Stimulated activated CD4-positive, alpha-beta T cell treated with anti-CD3 and anti-CD28 coated beads, Interleukin-12 subunit alpha, Interleukin-12 subunit beta, amount 100 ng/mL, for 48 hours (primary cell): ENCODE measurements around the gene SPSB1.
A peak's percentile ranks its signal among the peaks of the same experiment; 100 is the strongest.
"Not testable (repeated sequence)": the region's sequence is repeated elsewhere in the genome, so short reads cannot be mapped to it uniquely, and the experiment has no call there.

ENCODE experiments used
- DNase-seq, 3 donors: peaks; one replicate each; pipeline ENCODE4 v3.0.0-alpha.2; 2020; ENCODE audit warnings: low read depth in 2 of 3, low spot score in 1 of 3

The SPSB1 gene

DNA sequence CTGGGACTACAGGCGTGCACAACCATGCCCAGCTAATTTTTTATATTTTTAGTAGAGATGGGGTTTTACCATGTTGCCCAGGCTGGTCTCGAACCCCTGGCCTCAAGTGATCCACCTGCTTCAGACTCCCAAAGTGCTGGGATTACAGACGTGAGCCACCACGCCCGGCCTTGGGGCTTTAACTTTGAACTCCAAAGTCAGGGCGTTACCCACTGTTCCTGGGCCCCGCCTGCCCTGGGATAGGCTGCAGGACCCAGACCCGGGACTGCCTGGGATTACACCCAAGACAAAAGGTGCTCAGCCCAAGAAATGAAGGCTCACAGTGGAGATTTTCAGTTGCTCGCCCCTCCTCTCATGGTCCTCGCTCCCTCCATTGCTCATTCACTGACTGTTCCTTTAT is 92.7 kb downstream of the SPSB1 start:
- not testable (repeated sequence) for DNase-seq

DNA sequence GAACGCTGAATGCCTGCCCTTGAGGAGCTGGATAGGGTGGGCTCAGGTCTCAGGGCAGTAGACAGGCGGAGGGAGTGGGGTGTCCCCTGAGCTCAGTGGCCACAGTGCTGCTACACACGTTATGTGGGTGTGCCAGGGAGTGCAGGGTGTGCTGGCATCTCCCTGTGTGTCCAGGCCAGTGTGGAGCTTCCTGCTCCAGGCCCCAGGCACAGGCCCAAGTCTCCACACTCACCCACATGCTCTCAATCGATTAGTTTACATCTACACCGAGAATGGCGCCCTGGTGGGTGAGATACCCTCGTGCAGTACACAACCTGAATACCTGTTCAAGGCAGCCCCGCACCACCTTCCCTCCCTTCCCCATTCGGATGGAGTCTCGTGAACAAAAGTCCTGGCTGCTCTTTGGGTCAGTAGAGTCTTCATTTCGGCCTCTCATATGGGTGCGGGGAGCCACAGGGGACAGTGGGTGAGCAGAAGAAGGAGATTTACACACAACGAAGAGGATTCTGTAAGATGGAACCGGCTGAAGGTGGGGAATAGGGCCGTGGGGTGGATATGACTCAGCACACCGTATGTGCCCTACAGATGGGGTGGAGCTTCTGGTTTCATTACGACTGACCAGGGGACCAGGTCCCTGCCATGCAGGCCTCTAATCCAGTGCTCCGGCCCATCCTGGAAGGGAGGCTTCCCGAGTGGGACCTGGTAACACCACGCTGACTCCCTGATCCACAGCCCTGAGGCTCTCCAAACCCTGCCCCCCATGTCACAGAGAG is 93.3 kb downstream of the SPSB1 start:
- no peak for DNase-seq

DNA sequence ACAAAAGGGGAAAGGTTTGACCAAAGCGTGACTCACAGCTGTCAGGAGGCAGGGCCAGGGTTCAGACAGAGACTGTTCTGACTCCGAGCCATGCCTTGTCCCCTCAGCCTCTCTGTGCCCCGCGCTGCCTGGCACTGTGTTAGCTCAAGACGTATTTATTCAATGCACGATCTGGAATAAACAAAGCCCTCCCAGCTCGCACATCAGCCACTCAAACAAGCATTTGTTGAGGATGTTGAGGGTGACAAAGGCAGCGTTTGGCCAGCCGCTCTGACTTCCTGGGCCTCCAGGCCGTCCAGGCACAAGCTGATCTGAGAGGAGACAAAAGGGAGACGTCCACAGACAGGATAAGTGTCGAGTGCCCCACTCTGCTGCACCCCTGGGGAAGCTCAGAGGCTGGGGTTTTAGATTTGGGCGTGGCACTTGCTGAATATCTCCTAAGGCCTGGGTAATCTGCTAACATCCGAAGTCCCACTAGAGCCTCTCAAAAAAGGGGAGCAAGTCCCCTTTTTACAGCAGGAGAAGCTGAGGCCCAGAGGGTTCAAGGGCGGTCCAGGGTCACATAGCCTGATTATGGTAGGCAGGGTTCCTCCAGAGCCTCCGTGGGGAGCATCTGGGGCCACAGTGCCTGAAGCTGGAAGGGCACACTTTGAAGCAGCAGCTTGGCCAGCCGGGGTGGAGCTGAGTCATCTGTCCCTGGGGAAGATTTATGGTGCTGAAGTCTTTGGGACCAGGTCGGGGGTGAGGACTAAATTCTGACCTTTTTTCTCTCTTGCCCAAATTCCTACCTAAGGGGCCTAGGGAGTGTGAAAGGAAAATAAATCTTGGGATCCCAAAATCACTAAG is 95.9 kb downstream of the SPSB1 start:
- no peak for DNase-seq

DNA sequence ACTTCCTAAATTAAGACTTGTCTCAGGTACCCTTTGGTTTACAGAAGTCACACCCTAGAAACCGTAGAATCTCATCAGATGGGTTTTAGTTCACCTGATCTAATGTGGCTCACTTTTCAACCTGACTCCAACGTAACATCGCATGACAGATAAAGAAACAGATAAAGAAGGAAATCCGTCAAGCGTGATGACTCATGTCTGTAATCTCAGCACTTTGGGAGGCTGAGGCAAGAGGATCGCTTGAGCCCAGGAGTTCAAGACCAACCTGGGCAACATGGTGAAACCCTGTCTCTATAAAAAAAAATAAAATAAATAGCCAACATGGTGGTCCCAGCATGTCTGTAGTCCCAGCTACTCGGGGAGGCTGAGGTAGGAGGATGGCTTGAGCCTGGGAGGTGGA is 97.3 kb downstream of the SPSB1 start:
- no peak for DNase-seq

DNA sequence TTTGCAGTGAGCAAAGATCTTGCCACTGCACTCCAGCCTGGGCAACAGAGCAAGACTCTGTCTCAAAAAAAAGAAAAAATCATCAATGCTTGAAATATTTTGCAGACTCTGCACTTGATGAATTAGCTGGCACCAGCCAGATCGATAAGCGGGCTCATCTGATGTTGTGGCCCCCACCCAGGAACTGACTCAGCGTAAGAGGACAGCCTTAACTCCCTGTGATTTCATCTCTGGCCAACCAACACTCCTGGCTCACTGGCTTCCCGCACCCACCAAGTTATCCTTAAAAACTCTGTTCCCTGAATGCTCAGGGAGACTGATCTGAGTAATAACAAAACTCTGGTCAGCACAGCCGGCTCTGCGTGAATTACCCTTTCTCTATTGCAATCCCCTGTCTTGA is 98.9 kb downstream of the SPSB1 start:
- no peak for DNase-seq

DNA sequence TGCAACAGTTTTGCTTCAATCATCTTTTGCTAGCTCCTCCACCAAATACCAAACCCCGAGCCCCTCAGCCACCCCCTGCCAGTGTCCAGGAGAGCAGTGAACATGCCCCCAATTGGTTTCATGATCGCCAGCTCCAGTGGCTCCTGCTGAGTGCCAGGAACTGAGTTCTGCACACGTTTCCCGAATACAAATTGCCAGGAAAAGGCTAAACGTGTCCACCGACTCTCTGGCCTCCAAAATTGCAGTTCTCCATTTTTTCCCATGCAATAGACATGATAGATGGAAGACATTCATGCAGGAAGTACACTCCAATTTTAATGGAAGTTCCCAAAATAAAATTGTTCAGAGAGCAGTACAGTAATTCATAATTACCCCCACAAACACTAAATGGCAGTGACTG is 101.3 kb downstream of the SPSB1 start:
- DNase-seq = no peak

DNA sequence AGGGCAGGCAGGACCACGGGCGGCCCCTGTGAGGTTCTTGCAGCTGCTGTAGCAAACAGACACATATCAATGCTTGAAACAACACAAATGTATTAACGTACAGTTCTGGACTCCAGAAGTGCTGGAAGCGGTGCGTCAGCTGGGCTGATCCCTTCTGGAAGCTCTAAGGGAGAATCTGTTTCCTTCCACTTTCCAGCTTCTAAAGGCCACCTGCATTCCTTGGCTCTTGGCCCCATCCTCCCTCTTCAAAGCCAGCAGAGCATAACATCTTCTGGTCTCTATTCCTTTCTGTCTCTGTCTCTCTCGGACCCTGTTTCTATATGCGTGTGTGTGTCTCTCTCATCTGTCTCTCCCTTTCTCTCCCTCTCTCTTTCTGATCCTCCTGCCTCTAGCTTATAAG is 102.3 kb downstream of the SPSB1 start:
- no peak for DNase-seq

DNA sequence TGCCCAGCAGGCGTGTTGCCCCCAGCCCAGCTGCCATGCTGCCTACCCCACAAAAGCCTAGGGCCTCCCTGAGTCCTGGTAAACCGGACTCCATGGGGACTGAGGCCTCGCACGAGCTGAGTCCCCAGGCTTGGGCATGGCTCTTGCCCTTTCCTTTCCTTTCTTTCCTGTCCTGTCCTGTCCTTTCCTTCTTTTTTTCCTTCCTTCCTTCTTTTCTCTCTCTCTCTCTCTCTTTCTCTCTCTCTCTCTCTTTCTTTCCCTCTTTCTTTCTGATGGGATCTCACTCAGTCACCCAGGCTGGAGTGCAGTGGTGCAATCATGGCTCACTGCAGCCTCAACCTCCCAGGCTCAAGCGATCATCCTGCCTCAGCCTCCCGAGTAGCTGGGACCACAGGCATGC is 104.4 kb downstream of the SPSB1 start:
- no peak for DNase-seq

DNA sequence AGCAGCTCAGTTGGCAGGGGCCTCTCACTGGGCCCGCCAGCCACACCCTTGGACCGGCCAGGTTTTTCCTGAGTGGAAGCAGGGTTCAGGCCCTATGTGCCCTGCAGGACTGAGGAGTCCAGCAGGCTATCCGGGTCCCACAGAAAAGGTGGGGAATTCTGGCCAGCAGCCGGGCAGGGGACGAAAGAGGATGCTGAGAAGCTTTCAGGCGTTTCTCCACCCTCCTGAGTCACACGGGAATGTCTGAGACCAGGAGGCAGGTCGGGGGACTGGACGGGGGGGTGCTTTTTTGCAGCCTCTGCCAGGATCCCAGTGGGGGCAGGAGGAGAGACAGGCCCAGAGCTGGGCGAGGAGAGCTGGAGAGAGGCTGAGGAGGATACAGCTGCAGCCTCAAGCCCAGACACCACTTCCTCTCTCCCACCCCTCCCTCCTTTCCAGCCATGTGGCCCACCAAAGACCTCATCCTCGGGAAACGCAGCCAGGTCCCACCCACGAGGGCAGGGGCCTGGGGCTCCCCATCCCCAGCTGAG is 105.4 kb downstream of the SPSB1 start:
- DNase-seq = no peak

DNA sequence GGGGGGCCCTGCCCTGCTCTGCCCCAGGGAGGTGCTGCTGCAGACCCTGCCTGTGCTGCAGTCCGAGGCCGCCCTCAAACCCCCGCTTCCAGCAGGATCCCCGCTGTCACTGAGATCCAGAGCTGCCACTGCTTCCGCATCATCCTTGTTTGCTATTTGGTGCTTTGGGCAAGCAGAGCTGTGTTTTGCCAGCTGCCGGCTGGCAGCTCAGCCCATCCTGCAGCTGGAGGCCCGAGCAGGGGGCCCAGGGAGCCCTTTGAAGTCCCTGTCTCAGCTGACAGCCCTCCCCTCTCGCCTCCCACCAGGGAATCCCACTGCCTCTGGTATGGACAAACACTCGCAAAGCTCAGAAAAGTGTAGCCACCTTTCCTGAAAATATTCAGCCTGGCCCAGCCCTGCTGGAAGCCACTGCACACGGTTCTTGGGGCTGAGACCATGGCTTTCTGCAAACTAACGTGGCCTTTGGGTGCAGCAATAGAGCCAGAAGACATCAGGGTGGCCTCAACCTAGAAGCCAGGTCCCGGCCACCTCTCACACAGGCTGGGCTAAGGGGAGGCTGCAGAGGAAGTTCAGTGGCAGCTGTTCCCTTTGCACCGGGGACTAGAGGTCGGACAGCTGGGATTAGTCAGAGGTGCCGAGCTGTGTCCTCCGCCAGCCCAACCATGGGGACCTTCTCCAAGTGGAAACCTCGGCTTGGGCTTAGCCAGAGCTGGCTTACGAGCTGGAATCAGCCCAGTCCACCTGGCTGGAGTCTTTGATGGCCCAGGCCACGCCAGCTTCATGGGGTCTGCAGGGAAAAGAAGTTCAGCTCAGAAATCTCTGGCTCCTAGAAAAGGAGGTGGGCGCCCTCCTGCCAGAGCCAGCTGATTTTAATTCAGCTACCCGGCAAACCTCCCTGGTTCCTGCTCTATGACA is 107.1 kb downstream of the SPSB1 start:
- DNase-seq = no peak

DNA sequence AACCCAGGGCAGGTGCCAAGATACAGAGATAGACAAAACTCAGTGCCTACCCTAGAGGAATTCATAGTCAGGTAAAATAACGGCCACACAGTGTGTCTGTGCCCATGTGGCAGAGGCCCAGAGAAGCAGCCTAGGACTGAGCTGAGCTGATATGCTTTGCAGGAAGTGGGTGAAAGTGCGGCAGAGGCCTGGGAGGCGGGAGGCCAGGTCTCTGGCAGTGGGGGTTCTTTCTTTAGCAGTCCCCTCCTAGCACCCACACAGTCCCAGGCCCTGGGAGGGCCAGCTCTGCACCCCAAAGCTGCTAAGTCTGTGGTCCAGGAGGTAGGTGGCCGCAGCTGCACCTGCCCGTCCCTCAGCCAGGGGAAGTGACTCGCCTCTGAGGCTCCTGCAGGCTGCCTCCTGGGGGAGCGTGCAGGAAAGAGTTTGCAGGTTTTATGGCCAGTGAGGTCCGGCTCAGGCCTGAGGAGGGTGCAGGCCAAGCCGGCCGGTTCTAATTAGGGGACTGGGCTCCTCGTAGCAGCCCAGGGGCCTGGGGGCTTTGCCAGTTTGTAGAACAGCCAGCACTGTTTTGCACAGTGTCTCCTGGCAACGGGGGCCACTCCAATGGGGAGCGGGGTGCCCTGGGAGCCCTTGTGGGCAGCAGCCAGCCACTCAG is 107.9 kb downstream of the SPSB1 start:
- no peak for DNase-seq

DNA sequence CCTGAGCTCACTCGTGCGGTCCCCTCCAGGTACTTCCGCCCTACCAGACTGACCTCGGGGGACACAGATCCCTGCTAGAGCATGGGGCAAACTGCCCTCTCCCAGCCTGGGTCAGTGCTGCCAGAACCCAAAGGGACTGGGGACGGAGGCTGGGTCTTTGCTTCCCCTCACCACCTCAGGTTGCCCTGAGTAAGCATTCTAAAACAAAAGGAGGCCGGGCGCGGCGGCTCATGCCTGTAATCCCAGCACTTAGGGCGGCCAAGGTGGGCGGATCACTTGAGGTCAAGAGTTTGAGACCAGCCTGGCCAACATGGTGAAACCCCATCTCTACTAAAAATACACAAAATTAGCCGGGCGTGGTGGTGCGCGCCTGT is 108.4 kb downstream of the SPSB1 start:
- DNase-seq = no peak

DNA sequence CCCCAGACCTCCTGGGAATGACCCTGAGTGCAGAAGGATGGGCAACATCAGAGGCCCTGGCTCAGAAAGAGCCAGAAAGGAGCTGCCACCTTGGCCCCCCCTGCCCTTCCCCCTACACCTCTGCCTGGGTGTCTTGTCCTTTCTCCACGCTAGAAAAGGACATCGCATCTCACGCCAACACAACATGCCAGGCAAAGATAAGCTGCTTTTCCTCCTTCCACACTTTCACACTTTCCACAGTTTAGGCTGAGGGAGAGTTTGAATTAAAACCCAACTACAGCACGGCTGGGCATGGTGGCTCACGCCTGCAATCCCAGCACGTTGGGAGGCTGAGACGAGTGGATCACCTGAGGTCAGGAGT is 109.5 kb downstream of the SPSB1 start:
- DNase-seq = no peak

DNA sequence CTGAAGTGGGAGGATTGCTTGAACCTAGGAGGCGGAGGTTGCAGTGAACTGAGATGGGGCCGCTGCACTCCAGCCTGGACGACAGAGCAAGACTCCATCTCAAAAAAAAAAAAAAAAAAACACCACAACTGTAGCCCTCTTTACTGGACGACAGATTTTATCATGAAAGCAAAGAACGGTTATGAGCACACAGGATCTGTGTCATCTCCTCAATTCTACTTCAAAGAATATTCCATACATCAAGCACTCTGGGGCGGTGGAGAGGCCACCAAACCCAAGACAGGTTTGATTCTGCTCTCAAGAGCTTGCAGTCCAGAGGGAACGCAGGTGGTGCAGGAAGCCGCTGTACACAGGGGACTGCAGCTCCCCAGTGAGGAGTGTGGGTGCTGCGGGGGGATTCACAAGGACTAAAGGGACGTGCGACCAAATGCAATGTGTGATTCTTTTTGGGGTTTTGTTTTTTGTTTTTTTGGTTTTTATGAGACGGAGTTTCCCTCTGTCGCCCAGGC is 110.1 kb downstream of the SPSB1 start:
- DNase-seq = no peak

DNA sequence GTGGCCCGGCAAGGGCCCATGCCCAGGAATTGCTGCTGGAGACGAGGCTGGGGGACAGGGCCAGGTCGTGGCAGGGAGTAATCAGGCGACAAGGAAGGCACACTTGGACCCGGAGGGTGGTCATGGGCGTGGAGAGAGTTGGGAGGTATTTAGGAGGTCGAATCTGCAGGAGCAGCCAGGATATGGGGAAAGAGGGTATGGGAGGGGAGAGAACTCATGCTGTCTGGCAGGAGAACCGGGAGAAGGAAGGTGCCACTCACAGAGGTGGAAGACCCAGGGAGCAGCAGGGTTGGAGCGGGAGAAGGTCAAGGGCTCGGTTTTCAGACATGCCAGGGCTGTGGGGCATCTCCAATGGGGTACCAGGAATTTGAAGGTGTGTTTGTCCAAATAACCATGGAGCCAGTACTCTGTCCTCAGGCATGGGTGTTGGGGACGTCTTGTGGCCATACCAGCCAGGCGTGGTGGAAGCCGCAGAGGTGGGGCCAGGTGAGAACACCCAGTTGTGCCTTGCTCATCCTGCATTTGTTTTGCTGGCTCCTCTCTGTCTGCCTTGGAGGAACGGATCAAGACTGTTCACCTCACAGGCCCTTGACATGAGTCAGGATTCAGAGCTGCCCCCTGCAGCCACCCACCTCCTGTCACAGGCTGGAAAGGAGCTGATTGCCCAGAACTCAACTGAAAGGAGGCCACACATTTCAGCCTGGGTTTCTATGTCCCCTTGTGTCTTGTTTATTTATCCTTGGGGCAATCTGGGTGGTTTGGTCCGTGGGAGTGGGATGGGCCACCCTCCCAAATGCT is 111.6 kb downstream of the SPSB1 start:
- no peak for DNase-seq

DNA sequence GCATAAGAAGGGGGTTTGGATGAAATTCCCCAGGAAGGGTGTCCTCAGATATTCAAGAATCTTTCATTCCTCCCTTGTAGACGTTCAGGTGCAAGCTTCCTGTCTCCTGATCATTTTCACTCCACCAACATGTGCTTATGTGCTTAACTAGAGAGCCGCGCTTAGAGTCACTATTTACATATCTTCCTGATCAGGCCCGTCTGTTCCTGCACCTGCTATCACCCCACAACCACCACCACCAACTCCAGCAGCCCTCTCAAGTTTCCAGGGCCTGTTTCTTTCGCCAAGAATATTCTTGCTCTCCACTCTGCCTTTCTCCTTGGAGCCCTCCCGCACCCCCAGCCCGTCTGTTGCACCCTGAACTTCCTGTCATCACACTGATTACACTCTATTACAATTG is 113.4 kb downstream of the SPSB1 start:
- DNase-seq = no peak

DNA sequence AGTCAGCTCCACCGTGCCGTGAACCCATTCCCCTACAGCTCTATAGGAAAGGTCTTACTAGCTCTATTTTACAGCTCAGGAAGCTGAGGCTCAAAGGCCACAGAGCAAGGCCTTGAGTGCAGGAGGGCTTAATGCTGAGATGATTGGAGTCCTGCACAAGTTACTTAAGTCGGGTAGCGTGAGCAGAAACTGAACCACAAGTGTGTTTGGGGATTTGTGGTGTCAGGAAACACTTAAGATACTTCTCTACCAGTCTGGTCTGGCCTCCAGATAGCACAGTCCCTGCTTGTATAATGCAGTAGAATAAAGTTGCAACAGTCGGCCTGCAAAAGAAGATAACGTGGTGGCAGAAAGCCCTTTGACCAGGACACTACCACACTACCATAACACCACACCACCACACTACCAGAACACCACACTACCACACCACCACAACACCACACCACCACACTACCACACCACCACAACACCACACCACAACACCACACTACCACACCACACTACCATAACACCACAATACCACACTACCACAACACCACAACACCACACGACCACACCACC is 118.1 kb downstream of the SPSB1 start:
- no peak for DNase-seq

DNA sequence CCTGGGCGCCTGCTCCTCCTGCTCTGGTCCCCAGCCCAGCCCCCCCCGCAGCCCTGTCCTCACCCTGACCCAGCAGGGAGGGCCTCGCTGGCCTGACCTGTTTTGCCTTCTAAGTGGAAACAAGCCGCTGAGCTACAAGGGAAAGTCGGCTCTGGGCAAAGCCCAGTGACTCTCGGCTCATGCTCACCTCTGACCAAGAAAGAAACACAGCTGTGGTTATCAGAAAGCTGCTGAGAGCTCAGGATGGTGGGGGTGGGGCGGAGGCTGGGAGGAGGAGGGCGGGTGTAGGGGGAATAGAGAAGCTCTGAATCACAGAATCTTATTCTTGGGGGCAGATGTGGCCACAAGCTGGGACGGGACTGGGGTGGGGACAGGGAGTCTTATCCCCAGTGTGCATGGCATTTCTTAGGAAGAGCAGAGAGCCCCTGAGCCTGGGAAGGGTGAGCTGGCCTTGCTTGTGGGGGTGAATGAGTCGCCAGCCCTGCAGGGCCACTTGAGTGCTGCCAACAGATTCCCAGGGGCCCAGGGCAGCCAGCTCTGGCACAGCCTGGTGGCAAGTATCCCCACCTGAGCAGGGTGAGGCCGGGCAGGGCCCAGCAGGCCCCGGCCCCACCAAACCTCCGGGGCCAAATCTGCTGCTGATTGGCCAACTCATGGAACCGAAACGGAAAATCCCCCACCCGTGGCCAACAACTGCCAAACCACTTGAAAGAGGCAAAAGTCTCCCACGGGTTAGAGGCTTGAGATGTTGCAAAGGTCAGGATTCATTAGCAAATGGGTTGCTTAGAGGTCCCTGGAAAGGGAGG is 120.6 kb downstream of the SPSB1 start:
- peak; percentile 56 to 71 (median 64) for DNase-seq

DNA sequence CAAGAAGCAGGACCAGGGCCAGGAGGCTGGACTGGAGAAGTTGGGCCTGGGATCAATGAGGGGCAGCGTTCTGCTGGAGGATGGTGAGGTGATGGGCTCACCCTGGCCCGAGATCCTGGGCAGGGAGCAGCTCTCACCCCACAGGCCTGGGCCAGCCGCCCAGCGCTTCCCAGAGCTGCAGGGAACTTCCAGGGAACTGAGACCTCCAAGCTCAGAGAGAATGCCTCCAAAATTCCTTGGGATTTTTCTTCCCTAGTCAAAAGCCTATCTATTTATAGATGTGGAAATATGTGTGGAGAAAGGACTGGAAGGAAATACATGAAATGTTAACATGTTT is 121.2 kb downstream of the SPSB1 start:
- DNase-seq = no peak
